Measurements from ENCODE around the gene PPP2R5A.
"Not testable (repeated sequence)": the region's sequence is repeated elsewhere in the genome, so short reads cannot be mapped to it uniquely, and the experiment has no call there.

The PPP2R5A gene

DNA sequence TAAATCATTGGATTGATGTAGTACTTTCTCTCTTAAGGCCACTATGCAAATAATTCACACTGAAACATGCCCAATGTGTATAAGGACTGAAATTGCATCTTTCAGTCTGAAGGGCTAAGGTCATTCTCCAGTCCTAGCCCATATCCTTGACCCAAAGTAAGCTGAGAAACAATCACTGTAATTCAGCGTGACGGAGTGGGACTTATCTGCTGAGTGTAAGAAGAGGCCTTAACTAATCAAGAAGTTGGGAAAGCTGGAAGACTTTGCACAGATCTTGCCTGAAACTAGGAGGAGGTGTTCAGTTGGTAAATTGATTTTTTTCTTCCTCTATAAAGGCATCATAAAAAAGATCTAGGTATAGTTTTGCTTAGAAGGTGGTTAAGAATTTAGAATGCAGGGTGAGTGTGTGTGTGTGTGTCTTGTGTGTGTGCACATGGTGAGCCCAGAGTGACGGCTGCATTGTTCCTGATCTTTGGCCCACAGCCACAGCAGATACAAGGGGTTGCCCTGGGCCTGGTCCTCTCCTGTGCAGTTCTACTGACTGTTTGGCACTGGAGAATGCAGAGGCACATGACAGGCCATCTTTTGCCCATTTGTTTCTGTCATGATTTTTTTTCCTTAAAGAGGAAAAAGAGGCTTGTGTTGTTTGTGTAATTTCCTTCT is 13.3 kb upstream of the PPP2R5A start:
- no peaks in the 10 kb centered on the region for H3K27me3 Mint-ChIP-seq
- no peak overlapping the region for H3K4me3 Mint-ChIP-seq
- H3K36me3 Mint-ChIP-seq (ENCODE audit: insufficient read depth) = no peaks in the 10 kb centered on the region
- H3K9me3 Mint-ChIP-seq = no peaks in the 10 kb centered on the region
- H3K27ac Mint-ChIP-seq (ENCODE audit: low read depth) = no peak overlapping the region
- DNase-seq (ENCODE audit: low spot score in 2 of 2) (no peak), ATAC-seq (replicated peaks; ENCODE audit: extremely low read depth, poor library complexity, severe bottlenecking) (no peak)
- no peaks in the 10 kb centered on the region for H3K4me1 Mint-ChIP-seq

- DNase-seq (ENCODE audit: low spot score in 2 of 2) (no peak), ATAC-seq (replicated peaks; ENCODE audit: extremely low read depth, poor library complexity, severe bottlenecking) (no peak)
- peaks cover 17% of the 10 kb centered on the region for H3K36me3 Mint-ChIP-seq (ENCODE audit: insufficient read depth)
- no peaks in the 10 kb centered on the region for H3K27me3 Mint-ChIP-seq
- H3K27ac Mint-ChIP-seq (ENCODE audit: low read depth) = no peak overlapping the region
- H3K4me3 Mint-ChIP-seq = no peak overlapping the region
- peaks cover 17% of the 10 kb centered on the region for H3K4me1 Mint-ChIP-seq
- no peaks in the 10 kb centered on the region for H3K9me3 Mint-ChIP-seq
Measured at GRCh38 chr1:212281590-212281989, 3.6 kb upstream of the PPP2R5A start.

- Mint-ChIP-seq H3K27ac (ENCODE audit: low read depth) (peak overlapping the region; percentile 98), H3K27me3 (no peaks in the 10 kb centered on the region), H3K36me3 (ENCODE audit: insufficient read depth) (peaks cover 21% of the 10 kb centered on the region), H3K4me3 (peak overlapping the region; percentile 97), H3K4me1 (peaks cover 26% of the 10 kb centered on the region), H3K9me3 (no peaks in the 10 kb centered on the region)
- ATAC-seq (replicated peaks; ENCODE audit: extremely low read depth, poor library complexity, severe bottlenecking) = no peak
- DNase-seq (ENCODE audit: low spot score in 2 of 2) = no peak
Measured at GRCh38 chr1:212283741-212284140, 1.5 kb upstream of the PPP2R5A start.

GRCh38 chr1:212284332-212284743 is 872 bp upstream of the PPP2R5A start:
- no peaks in the 10 kb centered on the region for H3K27me3 Mint-ChIP-seq
- H3K36me3 Mint-ChIP-seq (ENCODE audit: insufficient read depth) = peaks cover 21% of the 10 kb centered on the region
- peaks cover 32% of the 10 kb centered on the region for H3K4me1 Mint-ChIP-seq
- DNase-seq (ENCODE audit: low spot score in 2 of 2) (no peak), ATAC-seq (replicated peaks; ENCODE audit: extremely low read depth, poor library complexity, severe bottlenecking) (no peak)
- peak overlapping the region; percentile 97 for H3K4me3 Mint-ChIP-seq
- H3K27ac Mint-ChIP-seq (ENCODE audit: low read depth) = peak overlapping the region; percentile 98
- no peaks in the 10 kb centered on the region for H3K9me3 Mint-ChIP-seq

GRCh38 chr1:212285685-212286555 is 710 bp downstream of the PPP2R5A start:
- H3K9me3 Mint-ChIP-seq = no peaks in the 10 kb centered on the region
- H3K27ac Mint-ChIP-seq (ENCODE audit: low read depth) = peak overlapping the region; percentile 98
- peaks cover 47% of the 10 kb centered on the region for H3K4me1 Mint-ChIP-seq
- peak overlapping the region; percentile 97 for H3K4me3 Mint-ChIP-seq
- H3K36me3 Mint-ChIP-seq (ENCODE audit: insufficient read depth) = peaks cover 25% of the 10 kb centered on the region
- H3K27me3 Mint-ChIP-seq = no peaks in the 10 kb centered on the region
- peak; percentile 22 for ATAC-seq (replicated peaks; ENCODE audit: extremely low read depth, poor library complexity, severe bottlenecking)
- peak; percentile 66 to 69 for DNase-seq (ENCODE audit: low spot score in 2 of 2)

DNA sequence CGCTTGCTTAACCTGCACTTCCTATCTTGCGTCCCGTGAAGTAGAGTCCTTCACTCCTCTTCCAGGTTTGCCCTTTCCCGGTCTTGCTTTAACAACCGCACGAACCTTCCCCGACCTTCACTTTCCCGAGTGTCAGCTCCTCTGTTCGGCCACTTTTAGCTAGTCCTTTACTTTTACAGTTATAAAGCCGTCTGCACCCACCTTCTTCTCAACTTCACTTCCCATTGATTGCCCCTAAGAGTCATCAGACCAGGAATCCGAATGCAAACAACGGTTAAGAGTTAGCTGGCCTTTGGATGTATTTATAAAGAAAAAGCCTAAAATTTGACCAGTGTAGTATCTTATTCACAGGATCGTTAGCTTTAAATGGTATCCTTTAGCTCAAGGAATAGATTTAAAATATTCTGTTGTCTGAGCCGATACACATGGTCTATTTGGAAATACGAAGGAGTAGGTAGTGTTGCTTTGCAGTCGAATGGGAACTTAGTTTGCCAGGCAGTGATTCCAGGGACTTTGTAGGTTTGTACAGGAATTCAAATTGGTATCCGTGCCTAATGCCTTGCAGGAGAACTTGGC is 1.4 kb downstream of the PPP2R5A start:
- DNase-seq (ENCODE audit: low spot score in 2 of 2) = peak in 1 of 2 donors; percentile 18
- no peaks in the 10 kb centered on the region for H3K9me3 Mint-ChIP-seq
- no peaks in the 10 kb centered on the region for H3K27me3 Mint-ChIP-seq
- H3K36me3 Mint-ChIP-seq (ENCODE audit: insufficient read depth) = peaks cover 25% of the 10 kb centered on the region
- peaks cover 54% of the 10 kb centered on the region for H3K4me1 Mint-ChIP-seq
- peak overlapping the region; percentile 97 for H3K4me3 Mint-ChIP-seq
- no peak for ATAC-seq (replicated peaks; ENCODE audit: extremely low read depth, poor library complexity, severe bottlenecking)
- peak overlapping the region; percentile 98 for H3K27ac Mint-ChIP-seq (ENCODE audit: low read depth)

DNA sequence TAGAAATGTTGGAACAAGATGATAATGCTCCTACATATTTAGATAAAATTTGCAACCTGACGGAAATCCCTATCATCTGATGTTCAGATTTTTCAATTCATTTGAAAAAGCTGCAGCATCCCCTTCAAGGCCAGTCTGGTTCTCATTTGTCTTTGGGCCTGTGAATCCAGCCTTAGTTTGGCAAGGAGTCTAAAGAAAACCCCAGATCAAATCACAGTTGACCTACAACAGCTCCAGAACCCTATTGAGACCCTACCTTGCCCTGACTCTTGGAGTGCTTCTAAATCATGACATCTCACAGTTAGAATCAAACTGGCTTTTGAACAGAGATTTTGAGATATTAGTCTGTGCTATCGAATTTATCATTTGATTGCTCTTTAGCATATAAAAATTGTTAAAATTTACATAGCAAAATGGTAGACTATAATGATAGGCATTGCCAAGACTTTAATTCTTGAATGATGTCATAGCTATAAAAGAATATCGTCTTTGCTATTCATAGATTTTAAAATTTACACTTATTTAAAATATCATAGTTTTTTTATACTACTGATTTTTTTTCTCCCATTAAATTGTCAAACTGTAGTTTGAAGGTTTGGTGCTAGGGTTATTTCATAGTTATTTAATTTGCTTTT is 2.2 kb downstream of the PPP2R5A start:
- DNase-seq (ENCODE audit: low spot score in 2 of 2) (no peak), ATAC-seq (replicated peaks; ENCODE audit: extremely low read depth, poor library complexity, severe bottlenecking) (no peak)
- Mint-ChIP-seq H3K27ac (ENCODE audit: low read depth) (peak overlapping the region; percentile 98), H3K4me1 (peaks cover 61% of the 10 kb centered on the region), H3K9me3 (no peaks in the 10 kb centered on the region), H3K36me3 (ENCODE audit: insufficient read depth) (peaks cover 26% of the 10 kb centered on the region), H3K27me3 (no peaks in the 10 kb centered on the region), H3K4me3 (peak overlapping the region; percentile 97)

GRCh38 chr1:212287995-212288394 is 2.8 kb downstream of the PPP2R5A start:
- Mint-ChIP-seq H3K4me1 (peaks cover 68% of the 10 kb centered on the region), H3K4me3 (peak overlapping the region; percentile 74), H3K36me3 (ENCODE audit: insufficient read depth) (peaks cover 27% of the 10 kb centered on the region), H3K27ac (ENCODE audit: low read depth) (peak overlapping the region; percentile 53)
- not testable (repeated sequence) for ATAC-seq (replicated peaks; ENCODE audit: extremely low read depth, poor library complexity, severe bottlenecking); H3K9me3 Mint-ChIP-seq; DNase-seq (ENCODE audit: low spot score in 2 of 2); H3K27me3 Mint-ChIP-seq

DNA sequence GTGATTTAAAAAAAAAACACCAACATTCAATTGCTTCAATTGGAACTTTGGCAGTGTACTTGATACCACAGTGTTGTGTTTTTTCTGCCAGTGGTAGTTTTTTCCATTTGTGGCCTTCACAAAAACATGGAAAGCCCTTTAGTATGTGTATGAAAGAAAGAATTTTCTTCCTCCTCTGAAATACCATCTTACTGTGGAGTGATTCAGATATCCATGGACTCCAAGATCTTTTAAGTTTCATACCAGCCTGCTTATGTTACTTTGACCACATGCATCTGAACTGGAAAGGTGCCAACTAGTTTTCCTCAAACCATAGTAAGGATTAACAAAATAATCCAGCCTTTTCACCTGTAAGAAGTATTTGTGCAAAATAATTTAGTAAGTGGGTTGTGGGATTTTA is 3.4 kb downstream of the PPP2R5A start:
- H3K27ac Mint-ChIP-seq (ENCODE audit: low read depth) = peak overlapping the region; percentile 53
- peak overlapping the region; percentile 74 for H3K4me3 Mint-ChIP-seq
- ATAC-seq (replicated peaks; ENCODE audit: extremely low read depth, poor library complexity, severe bottlenecking) (no peak), DNase-seq (ENCODE audit: low spot score in 2 of 2) (no peak)
- peaks cover 25% of the 10 kb centered on the region for H3K36me3 Mint-ChIP-seq (ENCODE audit: insufficient read depth)
- peaks cover 70% of the 10 kb centered on the region for H3K4me1 Mint-ChIP-seq
- H3K27me3 Mint-ChIP-seq = no peaks in the 10 kb centered on the region
- no peaks in the 10 kb centered on the region for H3K9me3 Mint-ChIP-seq

DNA sequence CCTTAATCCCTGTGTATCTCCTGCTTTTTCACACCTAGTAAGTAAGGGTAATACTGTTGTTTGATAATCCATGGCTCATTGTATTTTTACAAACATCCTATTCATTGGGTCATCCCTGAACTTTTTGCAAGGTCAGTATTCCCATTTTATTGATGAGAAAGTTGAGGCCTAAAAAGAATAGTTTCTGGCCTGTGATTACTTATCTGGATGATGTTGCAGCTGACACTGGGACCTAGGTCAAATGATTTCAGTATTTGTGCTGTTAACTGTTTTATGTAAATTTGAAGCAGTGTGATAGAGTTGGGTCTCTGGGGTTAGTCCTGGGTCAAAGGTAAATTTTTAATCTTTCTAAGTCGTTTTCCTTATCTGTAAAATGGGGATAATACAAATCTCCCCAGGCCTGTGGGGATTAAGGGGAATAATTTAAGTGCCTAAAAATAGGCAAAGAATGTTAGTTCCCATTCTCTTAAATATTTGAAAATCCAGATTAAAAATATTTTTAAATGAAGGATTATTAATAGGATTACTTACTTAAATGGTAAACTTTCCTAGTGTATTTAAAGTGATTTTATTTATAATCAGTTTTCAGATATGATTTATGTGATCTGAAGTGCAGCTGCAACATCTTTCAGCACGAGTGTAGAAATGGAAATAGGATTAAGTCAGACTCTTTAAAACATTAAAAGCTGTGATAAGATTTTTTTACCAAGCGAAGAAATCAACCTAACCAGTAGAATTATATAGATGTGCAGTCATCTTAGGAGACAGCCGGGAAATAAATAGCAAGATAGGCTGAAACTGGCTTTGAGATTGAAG is 4.3 kb downstream of the PPP2R5A start:
- peak overlapping the region; percentile 74 for H3K4me3 Mint-ChIP-seq
- H3K36me3 Mint-ChIP-seq (ENCODE audit: insufficient read depth) = peaks cover 23% of the 10 kb centered on the region
- ATAC-seq (replicated peaks; ENCODE audit: extremely low read depth, poor library complexity, severe bottlenecking) = no peak
- H3K27me3 Mint-ChIP-seq = no peaks in the 10 kb centered on the region
- H3K27ac Mint-ChIP-seq (ENCODE audit: low read depth) = peak overlapping the region; percentile 4
- no peak for DNase-seq (ENCODE audit: low spot score in 2 of 2)
- no peaks in the 10 kb centered on the region for H3K9me3 Mint-ChIP-seq
- H3K4me1 Mint-ChIP-seq = peaks cover 68% of the 10 kb centered on the region

- peaks cover 14% of the 10 kb centered on the region for H3K36me3 Mint-ChIP-seq (ENCODE audit: insufficient read depth)
- ATAC-seq (replicated peaks; ENCODE audit: extremely low read depth, poor library complexity, severe bottlenecking) (no peak), DNase-seq (ENCODE audit: low spot score in 2 of 2) (no peak)
- H3K27ac Mint-ChIP-seq (ENCODE audit: low read depth) = no peak overlapping the region
- H3K4me1 Mint-ChIP-seq = peaks cover 73% of the 10 kb centered on the region
- H3K4me3 Mint-ChIP-seq = peak overlapping the region; percentile 74
- H3K27me3 Mint-ChIP-seq = no peaks in the 10 kb centered on the region
- H3K9me3 Mint-ChIP-seq = no peaks in the 10 kb centered on the region
Measured at GRCh38 chr1:212290608-212291007, 5.4 kb downstream of the PPP2R5A start.
